ENCODE measurements around the gene AGBL4.

The AGBL4 gene

DNA sequence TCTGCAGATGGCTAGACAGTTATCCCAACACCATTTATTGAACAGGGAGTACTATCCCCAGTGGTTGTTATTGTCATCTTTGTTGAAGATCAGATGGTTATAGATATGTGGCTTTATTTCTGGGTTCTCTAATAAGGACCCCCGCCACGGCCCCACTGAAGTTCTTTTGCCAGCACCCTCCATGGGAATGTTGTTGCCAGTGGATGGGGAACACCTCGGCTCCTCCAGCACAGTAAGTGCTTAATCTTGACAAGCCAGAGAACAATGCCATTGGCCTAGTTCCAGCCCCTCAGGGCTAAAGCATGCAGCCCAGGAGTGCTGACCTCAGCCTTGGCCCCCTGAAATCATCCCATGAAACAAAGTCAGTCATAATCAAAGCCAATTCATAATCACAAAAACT, 337.6 kb downstream of the AGBL4 start:
- Histone ChIP-seq H3K27ac (ENCODE audit: low read depth, low read length, poor library complexity, severe bottlenecking) (no peak overlapping the region), H3K4me2 (ENCODE audit: low read length) (no peak overlapping the region), H3K9me3 (ENCODE audit: low read length) (no peaks in the 10 kb centered on the region), H3K4me3 (ENCODE audit: low read depth, low read length, poor library complexity, severe bottlenecking) (no peak overlapping the region), H3K36me3 (ENCODE audit: insufficient read depth, low read length) (no peaks in the 10 kb centered on the region), H3K4me1 (ENCODE audit: insufficient read depth, low read length, severe bottlenecking) (no peaks in the 10 kb centered on the region), H3K79me2 (ENCODE audit: insufficient read depth, low read length) (no peaks in the 10 kb centered on the region), H2AFZ (ENCODE audit: low read length) (no peak overlapping the region), H3K9me2 (ENCODE audit: low read depth, low read length) (no peaks in the 10 kb centered on the region), H3K9ac (ENCODE audit: low read length) (no peak overlapping the region), H3K27me3 (ENCODE audit: insufficient read depth, low read length) (no peaks in the 10 kb centered on the region), H4K20me1 (ENCODE audit: insufficient read depth, low read length) (no peaks in the 10 kb centered on the region), H3F3A (ENCODE audit: insufficient read depth, low read length) (no peaks in the 10 kb centered on the region)
- TF ChIP-seq EZH2 (IDR thresholded peaks at IDR 0.05; ENCODE audit: borderline replicate concordance, low read length) (no peak), CTCF (IDR thresholded peaks at IDR 0.05; ENCODE audit: low read length) (no peak)

DNA sequence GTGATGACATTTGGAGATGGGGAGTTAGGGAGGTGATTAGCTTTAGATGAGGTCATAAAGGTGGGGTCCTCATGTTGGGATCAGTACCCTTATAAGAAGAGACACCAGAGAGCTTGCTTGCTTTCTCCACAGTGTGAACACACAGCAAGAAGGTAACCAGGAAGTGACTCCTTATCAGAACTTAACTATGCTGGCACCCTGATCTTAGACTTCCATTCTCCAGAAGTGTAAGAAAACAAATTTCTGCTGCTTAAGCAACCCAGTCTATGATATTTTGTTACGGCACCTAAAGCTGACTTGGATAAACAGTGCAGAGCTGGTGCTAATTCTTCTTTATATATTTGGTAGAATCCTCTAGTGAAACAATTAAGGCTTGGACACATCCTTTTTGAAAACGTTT, 346.0 kb downstream of the AGBL4 start:
- Histone ChIP-seq H3K9me2 (ENCODE audit: low read depth, low read length) (no peaks in the 10 kb centered on the region), H3K9ac (ENCODE audit: low read length) (no peak overlapping the region), H4K20me1 (ENCODE audit: insufficient read depth, low read length) (no peaks in the 10 kb centered on the region), H2AFZ (ENCODE audit: low read length) (no peak overlapping the region), H3K4me2 (ENCODE audit: low read length) (no peak overlapping the region), H3F3A (ENCODE audit: insufficient read depth, low read length) (no peaks in the 10 kb centered on the region), H3K4me3 (ENCODE audit: low read depth, low read length, poor library complexity, severe bottlenecking) (no peak overlapping the region), H3K27me3 (ENCODE audit: insufficient read depth, low read length) (no peaks in the 10 kb centered on the region), H3K36me3 (ENCODE audit: insufficient read depth, low read length) (no peaks in the 10 kb centered on the region), H3K79me2 (ENCODE audit: insufficient read depth, low read length) (no peaks in the 10 kb centered on the region), H3K4me1 (ENCODE audit: insufficient read depth, low read length, severe bottlenecking) (no peaks in the 10 kb centered on the region), H3K9me3 (ENCODE audit: low read length) (no peaks in the 10 kb centered on the region), H3K27ac (ENCODE audit: low read depth, low read length, poor library complexity, severe bottlenecking) (no peak overlapping the region)
- TF ChIP-seq EZH2 (IDR thresholded peaks at IDR 0.05; ENCODE audit: borderline replicate concordance, low read length): no peak
- TF ChIP-seq CTCF (IDR thresholded peaks at IDR 0.05; ENCODE audit: low read length): no peak

GRCh38 chr1:49651136-49651535, 372.6 kb downstream of the AGBL4 start:
- H2AFZ ChIP-seq (ENCODE audit: low read length): no peak overlapping the region
- H3K9ac ChIP-seq (ENCODE audit: low read length): no peak overlapping the region
- H3F3A ChIP-seq (ENCODE audit: insufficient read depth, low read length): no peaks in the 10 kb centered on the region
- no peaks in the 10 kb centered on the region for H3K9me3 ChIP-seq (ENCODE audit: low read length)
- no peaks in the 10 kb centered on the region for H3K79me2 ChIP-seq (ENCODE audit: insufficient read depth, low read length)
- H3K4me1 ChIP-seq (ENCODE audit: insufficient read depth, low read length, severe bottlenecking): no peaks in the 10 kb centered on the region
- no peaks in the 10 kb centered on the region for H4K20me1 ChIP-seq (ENCODE audit: insufficient read depth, low read length)
- no peaks in the 10 kb centered on the region for H3K9me2 ChIP-seq (ENCODE audit: low read depth, low read length)
- no peaks in the 10 kb centered on the region for H3K36me3 ChIP-seq (ENCODE audit: insufficient read depth, low read length)
- no peak overlapping the region for H3K27ac ChIP-seq (ENCODE audit: low read depth, low read length, poor library complexity, severe bottlenecking)
- TF ChIP-seq CTCF (IDR thresholded peaks at IDR 0.05; ENCODE audit: low read length): peak; percentile 17; the same call in 1 of the 2 replicates
- no peak for TF ChIP-seq EZH2 (IDR thresholded peaks at IDR 0.05; ENCODE audit: borderline replicate concordance, low read length)
- no peak overlapping the region for H3K4me2 ChIP-seq (ENCODE audit: low read length)
- H3K27me3 ChIP-seq (ENCODE audit: insufficient read depth, low read length): no peaks in the 10 kb centered on the region
- H3K4me3 ChIP-seq (ENCODE audit: low read depth, low read length, poor library complexity, severe bottlenecking): no peak overlapping the region

Measured in OCI-LY1 (cell line).